Stomach smooth muscle (tissue), 2 donors: ENCODE data around the gene CTRB2.
"Not testable (repeated sequence)": the region's sequence is repeated elsewhere in the genome, so short reads cannot be mapped to it uniquely, and the experiment has no call there.

Experiments
- H3K27ac ChIP-seq: one replicate; pipeline ENCODE4 v1.7.0; 2013; ENCODE audit warnings: mild to moderate bottlenecking, low read length, inconsistent platforms
- H3K27me3 ChIP-seq, 2 donors: one replicate each; pipeline ENCODE4 v1.7.0; 2013; ENCODE audit warnings: low read length in 2 of 2; ENCODE audit not compliant: insufficient read depth in 2 of 2, control insufficient read depth in 1 of 2
- H3K36me3 ChIP-seq, 2 donors: one replicate each; pipeline ENCODE4 v1.7.0; 2013; ENCODE audit warnings: low read length in 2 of 2; ENCODE audit not compliant: control insufficient read depth in 2 of 2, insufficient read depth in 2 of 2
- H3K4me1 ChIP-seq: one replicate; pipeline ENCODE4 v1.7.0; 2013; ENCODE audit warnings: low read length; ENCODE audit not compliant: control insufficient read depth, insufficient read depth
- H3K4me3 ChIP-seq, 2 donors: one replicate each; pipeline ENCODE4 v1.7.0; 2013; ENCODE audit warnings: low read length in 2 of 2
- H3K9ac ChIP-seq, 2 donors: one replicate each; pipeline ENCODE4 v1.7.0; 2013; ENCODE audit warnings: low read length in 2 of 2, mild to moderate bottlenecking in 1 of 2
- H3K9me3 ChIP-seq, 2 donors: one replicate each; pipeline ENCODE4 v1.7.0; 2013; ENCODE audit warnings: low read length in 2 of 2; ENCODE audit not compliant: control insufficient read depth in 2 of 2
- donor health status: healthy.
- donor health status: Pancreatic carcinoma.

Gene CTRB2

DNA sequence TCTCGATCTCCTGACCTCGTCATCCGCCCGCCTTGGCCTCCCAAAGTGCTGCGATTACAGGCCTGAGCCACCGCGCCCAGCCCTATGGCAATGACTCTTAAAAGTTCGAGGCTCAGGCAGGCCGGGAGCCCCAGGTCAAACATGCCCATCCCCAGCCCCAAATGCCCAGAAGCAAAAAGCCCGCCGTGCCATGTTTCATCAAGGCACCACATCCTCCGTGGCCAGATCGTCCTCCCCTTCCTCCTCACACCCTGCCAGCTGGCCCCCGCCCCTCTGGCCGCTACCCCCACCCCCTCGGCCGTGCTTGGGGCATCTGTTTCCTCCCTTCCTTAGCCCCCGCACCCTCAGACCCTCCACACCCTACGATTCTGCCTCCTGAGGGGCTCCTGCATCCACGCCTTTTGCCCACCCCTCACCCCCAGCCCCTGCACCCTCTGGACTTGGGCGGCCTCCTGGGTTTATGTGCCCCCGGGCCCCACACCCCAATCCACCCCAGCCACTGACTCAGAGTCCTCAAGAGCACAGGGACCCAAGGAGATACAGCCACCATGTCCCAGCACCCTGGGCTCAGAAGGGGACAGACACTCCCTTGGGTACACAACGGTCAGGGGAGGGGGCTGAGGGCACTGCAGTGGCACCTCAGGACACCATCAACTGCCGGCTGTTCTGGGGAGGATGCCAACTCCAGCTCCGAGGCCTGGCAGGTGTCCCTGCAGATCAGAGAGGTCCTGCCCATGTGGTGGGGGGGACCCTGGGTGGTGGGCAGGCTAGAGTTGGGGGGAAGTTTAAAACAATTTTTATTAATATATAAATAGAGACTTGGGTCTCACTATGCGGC, 18.9 kb upstream of the CTRB2 start:
- H3K4me3 ChIP-seq, result no peak overlapping the region
- H3K36me3 ChIP-seq, result peaks cover 15 to 18% of the 10 kb centered on the region in 2 donors
- no peak overlapping the region for H3K9ac ChIP-seq
- peaks cover 3% of the 10 kb centered on the region for H3K4me1 ChIP-seq
- H3K27me3 ChIP-seq, result peaks cover 4 to 7% of the 10 kb centered on the region in 2 donors
- no peak overlapping the region for H3K27ac ChIP-seq
- H3K9me3 ChIP-seq, result no peaks in the 10 kb centered on the region

DNA sequence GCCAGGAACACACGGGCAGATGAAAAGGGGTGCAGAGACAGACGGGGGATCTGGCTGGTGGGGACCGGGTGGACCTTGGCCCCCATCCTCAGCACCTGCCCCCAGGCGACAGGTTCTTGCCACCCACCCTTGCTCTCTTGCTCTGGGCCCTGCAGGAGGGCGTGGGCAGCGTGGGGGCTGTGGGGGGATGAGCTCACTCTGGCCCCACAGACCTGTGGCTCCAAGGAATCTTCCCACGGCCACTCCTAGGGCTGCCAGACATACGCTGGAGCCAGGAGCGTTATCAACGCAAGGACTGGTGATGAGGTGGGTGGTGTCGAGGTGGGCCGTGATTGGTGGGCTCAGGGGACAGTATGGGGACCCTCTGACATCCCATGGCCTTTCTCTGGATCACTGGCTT, 18.1 kb upstream of the CTRB2 start:
- Histone ChIP-seq H3K36me3 (peaks cover 14 to 15% of the 10 kb centered on the region in 2 donors), H3K27me3 (peaks cover 4 to 7% of the 10 kb centered on the region in 2 donors), H3K9ac (no peak overlapping the region), H3K4me3 (no peak overlapping the region), H3K4me1 (peaks cover 3% of the 10 kb centered on the region), H3K9me3 (no peaks in the 10 kb centered on the region), H3K27ac (no peak overlapping the region)

DNA sequence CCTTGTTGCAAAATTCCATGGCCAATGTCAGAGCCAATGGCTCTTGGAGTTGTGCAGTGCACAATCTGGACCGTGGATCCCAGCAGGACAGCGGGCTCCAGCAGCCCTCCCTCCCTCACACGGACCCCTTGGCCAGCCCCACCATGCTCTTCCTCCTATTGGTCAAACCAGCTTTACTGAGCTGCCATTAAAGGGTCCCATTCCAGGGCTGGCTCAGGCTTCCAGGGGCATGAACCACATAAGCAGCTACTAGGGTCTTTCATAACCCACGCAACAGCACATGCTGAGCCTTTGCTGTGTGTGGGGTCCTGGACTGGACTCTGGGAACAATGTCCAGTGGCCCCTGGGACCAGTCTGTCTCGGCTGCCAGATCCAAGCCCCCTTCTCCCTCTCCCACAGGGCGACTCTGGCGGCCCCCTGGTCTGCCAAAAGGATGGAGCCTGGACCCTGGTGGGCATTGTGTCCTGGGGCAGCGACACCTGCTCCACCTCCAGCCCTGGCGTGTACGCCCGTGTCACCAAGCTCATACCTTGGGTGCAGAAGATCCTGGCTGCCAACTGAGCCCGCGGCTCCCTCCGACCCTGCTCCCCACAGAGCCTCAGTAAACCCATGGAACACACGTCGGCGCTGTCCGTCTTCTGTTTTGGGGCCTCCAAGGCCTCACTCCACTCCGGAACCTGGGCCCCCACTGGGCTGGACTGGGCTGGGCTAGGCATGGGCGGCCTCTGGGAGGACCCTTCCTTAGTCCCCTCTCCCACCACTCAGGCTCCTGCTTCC, 17.5 kb upstream of the CTRB2 start:
- Histone ChIP-seq H3K27me3 (peaks cover 4 to 7% of the 10 kb centered on the region in 2 donors), H3K4me3 (no peak overlapping the region), H3K36me3 (peaks cover 8 to 9% of the 10 kb centered on the region in 2 donors), H3K4me1 (peaks cover 3% of the 10 kb centered on the region), H3K9ac (no peak overlapping the region), H3K9me3 (no peaks in the 10 kb centered on the region), H3K27ac (no peak overlapping the region)

DNA sequence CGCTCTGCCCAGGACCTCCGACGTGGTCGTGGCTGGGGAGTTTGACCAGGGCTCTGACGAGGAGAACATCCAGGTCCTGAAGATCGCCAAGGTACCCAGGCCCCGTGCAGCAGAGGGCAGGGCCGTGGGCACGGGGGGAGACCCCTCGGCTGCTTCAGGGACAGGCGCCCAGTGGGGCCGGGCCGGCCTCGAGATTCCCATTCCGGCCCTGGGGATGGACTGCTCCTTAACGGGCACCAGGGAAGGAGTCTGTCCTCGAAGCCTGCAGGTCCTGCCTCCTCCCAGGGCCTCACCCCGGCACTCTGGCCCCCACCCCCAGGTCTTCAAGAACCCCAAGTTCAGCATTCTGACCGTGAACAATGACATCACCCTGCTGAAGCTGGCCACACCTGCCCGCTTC, 16.2 kb upstream of the CTRB2 start:
- not testable (repeated sequence) for H3K36me3 ChIP-seq, H3K27me3 ChIP-seq, H3K4me1 ChIP-seq, H3K4me3 ChIP-seq, H3K9ac ChIP-seq, H3K9me3 ChIP-seq, H3K27ac ChIP-seq

DNA sequence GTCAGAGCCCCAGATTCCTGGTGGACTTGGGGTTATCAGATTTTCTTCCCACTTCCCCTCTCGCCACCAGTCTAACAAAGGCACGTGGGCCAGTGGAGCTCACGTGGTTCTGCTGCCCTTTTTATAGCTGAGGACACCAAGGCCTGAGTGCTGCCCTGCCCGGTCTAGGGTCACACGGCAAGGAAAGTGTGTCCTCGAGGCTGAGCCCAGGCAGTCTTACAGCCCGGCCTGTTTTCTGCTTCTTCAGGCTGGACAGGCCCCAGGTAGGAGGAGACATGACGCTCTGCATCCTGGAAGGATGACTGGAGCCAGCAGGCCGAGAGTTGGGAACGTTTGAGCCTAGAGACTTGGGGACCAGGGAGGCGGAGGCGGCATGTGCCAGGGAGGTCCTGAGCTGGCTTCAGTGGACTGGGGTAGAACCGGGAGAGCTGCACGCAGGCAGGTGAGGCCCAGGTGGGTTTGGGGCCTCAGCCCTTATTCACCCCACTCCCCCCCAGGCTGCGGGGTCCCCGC, 15.4 kb upstream of the CTRB2 start:
- Histone ChIP-seq H3K9me3 (no peaks in the 10 kb centered on the region), H3K27me3 (peaks cover 4 to 7% of the 10 kb centered on the region in 2 donors), H3K4me1 (no peaks in the 10 kb centered on the region), H3K4me3 (no peak overlapping the region), H3K36me3 (no peaks in the 10 kb centered on the region), H3K9ac (no peak overlapping the region), H3K27ac (no peak overlapping the region)

DNA sequence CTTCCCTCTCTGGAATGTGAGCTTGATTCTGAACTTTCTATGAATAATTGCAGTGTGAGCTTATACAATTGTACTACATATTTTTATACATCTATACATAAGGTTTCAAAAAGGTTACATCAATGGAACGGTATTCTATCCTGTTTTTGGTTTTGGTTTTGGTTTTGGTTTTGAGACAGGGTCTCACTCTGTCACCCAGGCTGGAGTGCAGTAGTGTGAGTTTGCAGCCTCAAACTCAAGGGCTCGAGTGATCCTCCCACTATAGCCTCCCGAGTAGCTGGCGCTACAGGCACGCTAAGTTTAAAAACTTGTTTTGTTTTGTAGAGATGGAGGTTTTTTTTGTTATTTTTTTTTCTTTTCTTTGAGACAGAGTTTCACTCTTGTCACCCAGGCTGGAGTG, 12.9 kb upstream of the CTRB2 start:
- Histone ChIP-seq H3K4me1 (no peaks in the 10 kb centered on the region), H3K9ac (no peak overlapping the region), H3K27ac (no peak overlapping the region), H3K36me3 (no peaks in the 10 kb centered on the region), H3K4me3 (no peak overlapping the region), H3K27me3 (peaks cover 4 to 5% of the 10 kb centered on the region in 2 donors), H3K9me3 (no peaks in the 10 kb centered on the region)

DNA sequence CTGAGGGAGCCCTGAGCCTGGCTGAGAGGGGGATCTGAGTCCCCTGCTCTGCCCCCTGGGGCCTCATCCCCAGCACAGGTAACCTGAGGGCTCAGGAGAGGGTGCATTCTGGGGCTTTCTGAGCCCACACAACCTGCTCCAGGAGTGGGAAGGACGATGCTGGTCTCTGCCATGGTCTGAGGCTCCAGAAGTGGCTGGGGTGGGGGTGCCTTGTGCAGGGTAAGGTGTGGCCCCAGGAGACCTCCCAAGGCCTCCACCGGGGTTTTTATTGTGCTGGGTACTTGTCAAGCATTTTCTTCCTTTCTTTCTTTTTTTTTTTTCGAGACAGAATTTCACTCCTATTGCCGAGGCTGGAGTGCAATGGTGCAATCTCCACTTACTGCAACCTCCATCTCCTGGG, 12.1 kb upstream of the CTRB2 start:
- Histone ChIP-seq H3K4me3 (no peak overlapping the region), H3K9me3 (no peaks in the 10 kb centered on the region), H3K27me3 (no peaks in the 10 kb centered on the region), H3K36me3 (no peaks in the 10 kb centered on the region), H3K9ac (no peak overlapping the region), H3K27ac (no peak overlapping the region), H3K4me1 (no peaks in the 10 kb centered on the region)

DNA sequence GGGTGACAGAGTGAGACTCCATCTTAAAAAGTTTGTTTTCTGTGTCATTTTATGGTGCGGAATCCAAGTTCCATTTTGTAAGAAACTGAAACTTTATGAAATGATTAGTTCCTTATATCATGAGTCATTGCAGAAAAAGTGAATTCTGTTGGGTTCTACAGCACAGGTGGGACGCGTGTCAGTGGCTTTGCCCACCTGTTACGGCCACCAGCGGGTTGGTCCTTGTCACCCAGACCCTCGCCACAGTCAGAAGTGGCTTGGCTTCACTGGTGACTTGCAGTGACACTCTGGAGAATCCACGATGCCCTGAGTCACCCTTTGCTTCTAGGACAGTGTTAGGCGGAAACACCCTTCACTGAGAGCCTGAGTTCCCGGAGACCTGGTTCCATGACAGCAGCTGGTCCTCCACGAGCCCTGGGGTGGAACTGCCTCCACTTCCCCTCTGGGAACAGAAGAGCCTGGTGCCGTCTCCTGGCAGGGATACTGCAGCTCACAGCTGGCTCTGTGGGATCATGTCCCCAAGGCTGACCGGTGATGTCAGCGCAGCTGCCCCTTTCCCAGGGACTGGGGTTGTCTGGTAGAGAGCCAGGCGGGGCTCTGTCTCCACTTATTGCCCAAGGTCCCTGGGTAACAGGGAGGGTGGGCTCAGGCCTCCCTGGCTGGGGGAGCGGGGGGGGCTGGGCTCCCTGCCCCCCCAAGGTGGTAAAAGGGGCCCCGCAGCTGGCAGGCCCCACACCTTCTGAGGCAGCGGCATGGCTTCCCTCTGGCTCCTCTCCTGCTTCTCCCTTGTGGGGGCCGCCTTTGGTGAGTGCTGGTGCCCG, 11.5 kb upstream of the CTRB2 start, which contains the start of gene CTRB1:
Gene CTRB1 (plus strand): TSS at position 733 of the 821 bp plus-strand sequence. CDS start 20 bp downstream, at position 753.
- no peaks in the 10 kb centered on the region for H3K36me3 ChIP-seq
- no peak within 1 kb of the TSS for H3K4me3 ChIP-seq
- no peaks in the 10 kb centered on the region for H3K27me3 ChIP-seq
- H3K4me1 ChIP-seq, result no peaks in the 10 kb centered on the region
- no peak within 1 kb of the TSS for H3K9ac ChIP-seq
- no peak within 1 kb of the TSS for H3K27ac ChIP-seq
- H3K9me3 ChIP-seq, result no peaks in the 10 kb centered on the region

DNA sequence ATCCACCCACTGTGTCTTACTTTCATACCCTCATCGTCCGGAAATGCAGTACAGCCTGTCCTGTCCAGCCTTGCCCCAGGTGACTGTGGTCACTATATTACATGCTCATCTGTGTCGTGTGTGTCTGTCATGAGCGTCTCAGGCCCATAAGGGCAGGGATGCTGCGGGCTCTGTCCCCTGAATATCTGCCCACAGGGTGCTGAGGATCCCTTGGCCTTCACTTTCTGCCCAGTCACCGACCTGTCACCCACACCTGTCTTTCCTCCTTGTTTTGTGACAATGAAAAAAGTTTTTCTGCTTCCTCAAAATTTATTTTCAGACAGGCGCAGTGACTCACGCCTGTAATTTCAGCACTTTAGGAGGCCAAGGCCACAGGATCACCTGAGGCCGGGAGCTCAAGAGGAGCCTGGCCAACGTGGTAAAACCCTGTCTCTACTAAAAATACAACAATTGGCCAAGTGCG, 10.5 kb upstream of the CTRB2 start:
- H3K36me3 ChIP-seq, result no peaks in the 10 kb centered on the region
- no peaks in the 10 kb centered on the region for H3K9me3 ChIP-seq
- H3K9ac ChIP-seq, result no peak overlapping the region
- no peak overlapping the region for H3K27ac ChIP-seq
- no peak overlapping the region for H3K4me3 ChIP-seq
- H3K4me1 ChIP-seq, result no peaks in the 10 kb centered on the region
- H3K27me3 ChIP-seq, result no peaks in the 10 kb centered on the region

DNA sequence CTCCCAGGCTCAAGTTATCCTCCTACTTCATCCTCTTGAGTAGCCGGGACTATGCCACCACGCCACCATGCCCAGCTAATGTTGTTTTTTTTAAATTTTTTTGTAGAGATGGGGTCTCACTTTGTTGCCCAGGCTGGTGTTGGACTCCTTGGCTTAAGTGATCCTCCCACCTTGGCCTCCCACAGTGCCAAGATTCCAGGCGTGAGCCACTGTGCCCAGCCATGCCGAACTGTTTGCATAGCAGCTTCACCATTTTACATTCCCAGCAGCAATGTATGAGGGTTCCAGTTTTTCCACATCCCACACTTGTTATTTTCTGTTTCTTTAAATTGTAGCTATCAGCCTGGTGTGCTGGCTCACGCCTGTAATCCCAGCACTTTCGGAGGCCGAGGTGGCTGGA, 9.6 kb upstream of the CTRB2 start:
- Histone ChIP-seq H3K27ac (no peak overlapping the region), H3K9me3 (no peaks in the 10 kb centered on the region), H3K27me3 (no peaks in the 10 kb centered on the region), H3K9ac (no peak overlapping the region), H3K4me3 (no peak overlapping the region), H3K36me3 (no peaks in the 10 kb centered on the region), H3K4me1 (no peaks in the 10 kb centered on the region)
